Trophoblast cell (in vitro differentiated cells and primary cell): ENCODE measurements around the gene CRLF2.
"Not testable (repeated sequence)": the region's sequence is repeated elsewhere in the genome, so short reads cannot be mapped to it uniquely, and the experiment has no call there.

ENCODE experiments used
- DNase-seq, 2 donors: peaks; one replicate each; pipeline ENCODE4 v3.0.0-alpha.2; 2016
- H2AFZ ChIP-seq: 2 replicates; pipeline ENCODE4 v1.6.1; 2013; ENCODE audit warnings: low read length, moderate library complexity, mild to moderate bottlenecking; ENCODE audit not compliant: insufficient read depth, poor library complexity
- H2AK5ac ChIP-seq: 2 replicates; pipeline ENCODE4 v1.6.1; 2013; ENCODE audit warnings: mild to moderate bottlenecking, low read length
- H2BK120ac ChIP-seq: 2 replicates; pipeline ENCODE4 v1.6.1; 2013; ENCODE audit warnings: low read length, mild to moderate bottlenecking, moderate library complexity; ENCODE audit not compliant: insufficient read depth, poor library complexity
- H2BK12ac ChIP-seq: 2 replicates; pipeline ENCODE4 v1.6.1; 2013; ENCODE audit warnings: mild to moderate bottlenecking, low read length, moderate library complexity
- H2BK5ac ChIP-seq: 2 replicates; pipeline ENCODE4 v1.6.1; 2013; ENCODE audit warnings: low read length, low read depth, moderate library complexity, mild to moderate bottlenecking; ENCODE audit not compliant: poor library complexity
- H3K14ac ChIP-seq: 2 replicates; pipeline ENCODE4 v1.6.1; 2013; ENCODE audit warnings: mild to moderate bottlenecking, low read length
- H3K18ac ChIP-seq: 2 replicates; pipeline ENCODE4 v1.6.1; 2013; ENCODE audit warnings: mild to moderate bottlenecking, low read length
- H3K23ac ChIP-seq: 2 replicates; pipeline ENCODE4 v1.6.1; 2013; ENCODE audit warnings: low read length
- H3K27ac ChIP-seq: 2 replicates; pipeline ENCODE4 v1.5.1; 2013; ENCODE audit warnings: low read depth, mild to moderate bottlenecking, inconsistent platforms, low read length, moderate library complexity
- H3K27me3 ChIP-seq: 2 replicates; pipeline ENCODE4 v1.6.1; 2013; ENCODE audit warnings: inconsistent platforms, mild to moderate bottlenecking, low read length, moderate library complexity; ENCODE audit not compliant: insufficient read depth
- H3K36me3 ChIP-seq, 2 experiments: 1 replicate in 1 of 2; 2 replicates in 1 of 2; pipeline ENCODE4 v1.6.1; 2013; ENCODE audit warnings: low read length in 2 of 2, mild to moderate bottlenecking in 2 of 2, moderate library complexity in 1 of 2; ENCODE audit not compliant: insufficient read depth in 2 of 2, control insufficient read depth in 1 of 2
- H3K4ac ChIP-seq: 2 replicates; pipeline ENCODE4 v1.6.1; 2013; ENCODE audit warnings: low read depth, mild to moderate bottlenecking, low read length, moderate library complexity
- H3K4me1 ChIP-seq, 2 experiments: 1 replicate in 1 of 2; 2 replicates in 1 of 2; pipeline ENCODE4 v1.6.1; 2013; ENCODE audit warnings: low read length in 2 of 2, mild to moderate bottlenecking in 2 of 2, moderate library complexity in 1 of 2; ENCODE audit not compliant: insufficient read depth in 2 of 2, control insufficient read depth in 1 of 2
- H3K4me2 ChIP-seq: 2 replicates; pipeline ENCODE4 v1.6.1; 2013; ENCODE audit warnings: inconsistent platforms, mild to moderate bottlenecking, low read length, moderate library complexity
- H3K4me3 ChIP-seq: 2 replicates; pipeline ENCODE4 v1.5.1; 2013; ENCODE audit warnings: mild to moderate bottlenecking, low read depth, low read length, inconsistent platforms
- H3K79me1 ChIP-seq: one replicate; pipeline ENCODE4 v1.6.1; 2013; ENCODE audit warnings: low read length
- H3K79me2 ChIP-seq: 2 replicates; pipeline ENCODE4 v1.6.1; 2013; ENCODE audit warnings: low read length, mild to moderate bottlenecking; ENCODE audit not compliant: control insufficient read depth, insufficient read depth, poor library complexity
- H3K9ac ChIP-seq: 2 replicates; pipeline ENCODE4 v1.6.1; 2013; ENCODE audit warnings: mild to moderate bottlenecking, low read length
- H3K9me3 ChIP-seq: 2 replicates; pipeline ENCODE4 v1.6.1; 2013; ENCODE audit warnings: low read depth, mild to moderate bottlenecking, control low read depth, inconsistent platforms, low read length; ENCODE audit not compliant: insufficient read depth
- H4K12ac ChIP-seq: 2 replicates; pipeline ENCODE4 v1.6.1; 2013; ENCODE audit warnings: low read depth, mild to moderate bottlenecking, low read length, moderate library complexity
- H4K8ac ChIP-seq: 2 replicates; pipeline ENCODE4 v1.6.1; 2013; ENCODE audit warnings: low read depth, mild to moderate bottlenecking, low read length, moderate library complexity
- H4K91ac ChIP-seq: one replicate; pipeline ENCODE4 v1.6.1; 2013; ENCODE audit warnings: low read depth, mild to moderate bottlenecking, low read length, moderate library complexity
- WGBS: extraction: QIAGEN DNeasy Blood & Tissue Kit; methylation state at CpG from one replicate; pipeline ENCODE4 v1.1.7; 2013; ENCODE audit warnings: missing lambda C conversion rate; ENCODE audit not compliant: insufficient read length, insufficient coverage; ENCODE audit errors: extremely low coverage; 5-methylcytosine and 5-hydroxymethylcytosine counted together

Gene CRLF2

DNA sequence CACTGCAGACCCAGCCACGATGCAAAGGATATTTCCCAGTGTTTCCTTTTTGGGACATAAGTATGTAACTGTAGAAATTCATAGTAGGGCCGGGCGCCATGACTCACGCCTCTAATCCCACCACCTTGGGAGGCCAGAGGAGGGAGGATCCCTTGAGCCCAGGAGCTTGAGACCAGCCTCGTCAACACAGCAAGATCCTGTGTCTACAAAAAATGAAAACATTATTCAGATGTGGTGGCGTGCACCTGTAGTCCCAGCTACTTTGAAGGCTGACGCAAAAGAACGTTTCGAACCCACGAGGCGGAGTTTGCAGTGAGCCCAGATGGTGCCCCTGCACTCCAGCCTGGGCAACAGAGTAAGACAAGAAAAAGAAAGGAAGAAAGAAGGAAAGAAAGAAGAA is 49.2 kb downstream of the CRLF2 start:
- H2BK5ac ChIP-seq: no peak overlapping the region
- no peak overlapping the region for H2AK5ac ChIP-seq
- H3K23ac ChIP-seq: no peak overlapping the region
- no peak overlapping the region for H2BK120ac ChIP-seq
- no peak overlapping the region for H3K18ac ChIP-seq
- no peak overlapping the region for H3K4me3 ChIP-seq
- H4K8ac ChIP-seq: no peak overlapping the region
- no CpG with 5 or more reads among the region's 11 CpGs for WGBS
- no peaks in the 10 kb centered on the region for H3K79me1 ChIP-seq
- no peak overlapping the region for H3K4me2 ChIP-seq
- no peak overlapping the region for H2AFZ ChIP-seq
- H3K27me3 ChIP-seq: no peaks in the 10 kb centered on the region
- H3K9ac ChIP-seq: no peak overlapping the region
- H4K91ac ChIP-seq: no peak overlapping the region
- no peaks in the 10 kb centered on the region for H3K4me1 ChIP-seq
- no peak overlapping the region for H4K12ac ChIP-seq
- no peaks in the 10 kb centered on the region for H3K9me3 ChIP-seq
- H3K36me3 ChIP-seq: no peaks in the 10 kb centered on the region
- H3K14ac ChIP-seq: no peak overlapping the region
- no peak overlapping the region for H3K4ac ChIP-seq
- no peak overlapping the region for H2BK12ac ChIP-seq
- DNase-seq: no peak
- no peak overlapping the region for H3K27ac ChIP-seq
- H3K79me2 ChIP-seq: no peaks in the 10 kb centered on the region

DNA sequence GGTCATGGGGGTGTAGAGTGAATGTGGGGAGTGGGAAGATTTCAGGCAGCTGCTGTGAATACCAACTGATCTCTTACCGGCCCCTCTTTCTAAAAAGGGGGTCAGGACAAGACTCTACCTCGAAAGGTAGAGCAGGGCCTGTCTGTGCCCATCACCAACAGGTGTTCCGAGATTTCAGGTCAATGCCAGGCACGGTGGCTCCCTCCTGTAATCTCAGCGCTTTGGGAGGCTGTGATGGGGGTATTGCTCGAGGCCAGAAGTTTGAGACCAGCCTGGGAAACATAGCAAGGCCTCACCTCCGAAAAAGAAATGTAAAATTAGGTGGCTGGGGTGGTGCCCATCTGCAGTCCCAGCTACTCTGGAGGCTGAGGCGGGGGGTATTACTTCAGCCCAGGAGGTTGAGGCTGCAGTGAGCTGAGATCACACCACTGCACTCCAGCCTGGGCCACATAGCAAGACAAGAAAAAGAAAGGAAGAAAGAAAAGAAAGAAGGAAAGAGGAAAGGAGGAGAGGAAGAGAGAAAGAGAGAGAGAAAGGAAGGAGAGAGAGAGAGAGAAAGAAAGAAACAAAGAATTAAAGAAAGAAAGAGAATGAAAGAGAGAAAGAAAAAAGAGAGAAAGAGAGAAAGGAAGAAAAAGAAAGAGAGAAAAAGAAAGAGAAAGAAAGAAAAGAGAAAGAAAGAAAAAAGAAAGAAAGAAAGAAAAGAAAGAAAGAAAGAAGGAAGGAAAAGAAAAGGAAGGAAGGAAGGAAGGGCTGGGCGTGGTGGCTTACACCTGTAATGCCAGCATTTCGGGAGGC is 50.1 kb downstream of the CRLF2 start:
- H3K18ac ChIP-seq: no peak overlapping the region
- no peak overlapping the region for H3K14ac ChIP-seq
- H3K27ac ChIP-seq: no peak overlapping the region
- H3K4me1 ChIP-seq: no peaks in the 10 kb centered on the region
- no peak for DNase-seq
- no peak overlapping the region for H2AFZ ChIP-seq
- H4K8ac ChIP-seq: no peak overlapping the region
- no peaks in the 10 kb centered on the region for H3K27me3 ChIP-seq
- no peak overlapping the region for H3K9ac ChIP-seq
- H3K79me2 ChIP-seq: no peaks in the 10 kb centered on the region
- no peaks in the 10 kb centered on the region for H3K36me3 ChIP-seq
- H3K79me1 ChIP-seq: no peaks in the 10 kb centered on the region
- no peak overlapping the region for H2BK5ac ChIP-seq
- no peak overlapping the region for H4K12ac ChIP-seq
- H3K9me3 ChIP-seq: no peaks in the 10 kb centered on the region
- no peak overlapping the region for H3K4ac ChIP-seq
- H2BK120ac ChIP-seq: no peak overlapping the region
- H3K23ac ChIP-seq: no peak overlapping the region
- H2BK12ac ChIP-seq: no peak overlapping the region
- no CpG with 5 or more reads among the region's 10 CpGs for WGBS
- H4K91ac ChIP-seq: no peak overlapping the region
- no peak overlapping the region for H2AK5ac ChIP-seq
- H3K4me3 ChIP-seq: no peak overlapping the region
- no peak overlapping the region for H3K4me2 ChIP-seq

- no peak overlapping the region for H3K23ac ChIP-seq
- H3K4me2 ChIP-seq: no peak overlapping the region
- no peaks in the 10 kb centered on the region for H3K9me3 ChIP-seq
- no peak overlapping the region for H2AK5ac ChIP-seq
- H3K9ac ChIP-seq: no peak overlapping the region
- no peak overlapping the region for H2AFZ ChIP-seq
- no peak overlapping the region for H2BK120ac ChIP-seq
- H3K27me3 ChIP-seq: no peaks in the 10 kb centered on the region
- H3K4ac ChIP-seq: no peak overlapping the region
- no peak overlapping the region for H3K14ac ChIP-seq
- DNase-seq: no peak
- H3K36me3 ChIP-seq: no peaks in the 10 kb centered on the region
- no peak overlapping the region for H2BK12ac ChIP-seq
- no peaks in the 10 kb centered on the region for H3K79me1 ChIP-seq
- no peak overlapping the region for H4K91ac ChIP-seq
- no peak overlapping the region for H3K27ac ChIP-seq
- H3K4me1 ChIP-seq: no peaks in the 10 kb centered on the region
- H3K4me3 ChIP-seq: no peak overlapping the region
- H4K12ac ChIP-seq: no peak overlapping the region
- H2BK5ac ChIP-seq: no peak overlapping the region
- no peaks in the 10 kb centered on the region for H3K79me2 ChIP-seq
- H3K18ac ChIP-seq: no peak overlapping the region
- H4K8ac ChIP-seq: no peak overlapping the region
Observed at GRCh38 chrX:1159548-1159947, 52.9 kb downstream of the CRLF2 start.

DNA sequence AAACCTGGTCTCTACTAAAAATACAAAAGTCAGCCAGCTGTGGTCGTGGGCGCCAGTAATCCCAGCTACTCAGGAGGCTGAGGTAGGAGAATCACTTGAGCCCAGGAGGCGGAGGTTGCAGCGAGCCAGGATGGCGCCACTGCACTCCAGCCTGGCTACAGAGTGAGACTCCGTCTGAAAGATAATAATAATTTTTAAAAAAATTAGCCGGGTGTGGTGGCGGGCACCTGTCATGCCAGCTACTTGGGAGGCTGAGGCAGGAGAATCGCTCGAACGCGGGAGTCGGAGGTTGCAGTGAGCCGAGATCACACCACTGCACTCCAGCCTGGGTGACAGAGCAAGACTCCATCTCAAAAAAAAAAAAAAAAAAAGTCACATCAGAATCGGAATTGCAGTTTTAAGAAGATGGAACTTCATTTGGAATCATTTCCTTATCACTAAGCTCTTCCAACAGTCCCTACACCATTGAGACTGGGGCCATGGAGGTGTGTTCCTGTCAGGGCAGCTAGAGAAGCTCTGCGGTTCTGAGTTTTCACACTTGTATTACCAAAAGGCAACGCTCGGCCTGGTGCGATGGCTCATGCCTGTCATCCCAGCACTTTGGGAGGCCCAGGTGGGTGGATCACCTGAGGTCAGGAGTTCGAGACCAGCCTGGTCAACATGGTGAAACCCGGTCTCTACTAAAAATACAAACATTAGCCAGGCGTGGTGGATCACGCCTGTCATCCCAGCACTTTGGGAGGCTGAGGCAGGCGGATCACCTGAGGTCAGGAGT is 55.6 kb downstream of the CRLF2 start:
- not testable (repeated sequence) for H2AK5ac ChIP-seq, H3K14ac ChIP-seq, H3K27me3 ChIP-seq, H3K4me3 ChIP-seq, H2BK12ac ChIP-seq, H3K23ac ChIP-seq, H3K4ac ChIP-seq, H4K91ac ChIP-seq, H3K4me2 ChIP-seq, H4K8ac ChIP-seq, H3K9ac ChIP-seq, H2AFZ ChIP-seq, H3K18ac ChIP-seq, H3K79me2 ChIP-seq, H3K9me3 ChIP-seq, H4K12ac ChIP-seq, DNase-seq, H2BK120ac ChIP-seq, H3K27ac ChIP-seq, H3K79me1 ChIP-seq, H3K4me1 ChIP-seq, H3K36me3 ChIP-seq, H2BK5ac ChIP-seq
- WGBS: no CpG with 5 or more reads among the region's 24 CpGs
